Measurements from ENCODE around the gene CBFA2T3. TPM values are rescaled to one million over a fixed set of nuclear protein-coding genes. Genes with fewer than 3 reads are reported as not detected.

Gene CBFA2T3
- total RNA-seq, 4 donors from 2014 or later = 0.84 to 12.6 (median 1.4) TPM

DNA sequence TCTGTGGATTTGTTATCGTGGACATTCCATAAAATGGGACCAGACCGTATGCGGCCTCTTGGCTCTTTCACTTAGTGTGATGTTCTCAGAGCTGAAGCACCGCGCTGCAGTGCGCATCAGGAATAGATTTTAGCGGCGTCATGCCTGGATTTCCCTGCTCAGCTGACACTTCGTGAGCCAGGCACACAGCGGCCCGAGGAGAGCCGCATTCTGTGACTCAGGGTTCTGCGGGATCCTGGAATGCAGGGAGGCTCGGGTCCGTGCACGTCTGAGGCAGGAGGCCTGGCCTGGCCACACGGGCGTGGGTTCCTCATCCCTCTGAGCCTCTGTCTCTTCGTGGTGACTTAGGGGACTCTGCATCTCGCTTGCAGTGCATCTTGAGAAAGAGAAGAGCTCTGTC is 13.4 kb downstream of the CBFA2T3 start:
- TF ChIP-seq, protein P1, sequence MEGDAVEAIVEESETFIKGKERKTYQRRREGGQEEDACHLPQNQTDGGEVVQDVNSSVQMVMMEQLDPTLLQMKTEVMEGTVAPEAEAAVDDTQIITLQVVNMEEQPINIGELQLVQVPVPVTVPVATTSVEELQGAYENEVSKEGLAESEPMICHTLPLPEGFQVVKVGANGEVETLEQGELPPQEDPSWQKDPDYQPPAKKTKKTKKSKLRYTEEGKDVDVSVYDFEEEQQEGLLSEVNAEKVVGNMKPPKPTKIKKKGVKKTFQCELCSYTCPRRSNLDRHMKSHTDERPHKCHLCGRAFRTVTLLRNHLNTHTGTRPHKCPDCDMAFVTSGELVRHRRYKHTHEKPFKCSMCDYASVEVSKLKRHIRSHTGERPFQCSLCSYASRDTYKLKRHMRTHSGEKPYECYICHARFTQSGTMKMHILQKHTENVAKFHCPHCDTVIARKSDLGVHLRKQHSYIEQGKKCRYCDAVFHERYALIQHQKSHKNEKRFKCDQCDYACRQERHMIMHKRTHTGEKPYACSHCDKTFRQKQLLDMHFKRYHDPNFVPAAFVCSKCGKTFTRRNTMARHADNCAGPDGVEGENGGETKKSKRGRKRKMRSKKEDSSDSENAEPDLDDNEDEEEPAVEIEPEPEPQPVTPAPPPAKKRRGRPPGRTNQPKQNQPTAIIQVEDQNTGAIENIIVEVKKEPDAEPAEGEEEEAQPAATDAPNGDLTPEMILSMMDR (IDR thresholded peaks at IDR 0.05) = no peak
- DNase-seq (ENCODE audit: low spot score) (no peak), ATAC-seq (ENCODE audit: low FRiP score) (no peak)

DNA sequence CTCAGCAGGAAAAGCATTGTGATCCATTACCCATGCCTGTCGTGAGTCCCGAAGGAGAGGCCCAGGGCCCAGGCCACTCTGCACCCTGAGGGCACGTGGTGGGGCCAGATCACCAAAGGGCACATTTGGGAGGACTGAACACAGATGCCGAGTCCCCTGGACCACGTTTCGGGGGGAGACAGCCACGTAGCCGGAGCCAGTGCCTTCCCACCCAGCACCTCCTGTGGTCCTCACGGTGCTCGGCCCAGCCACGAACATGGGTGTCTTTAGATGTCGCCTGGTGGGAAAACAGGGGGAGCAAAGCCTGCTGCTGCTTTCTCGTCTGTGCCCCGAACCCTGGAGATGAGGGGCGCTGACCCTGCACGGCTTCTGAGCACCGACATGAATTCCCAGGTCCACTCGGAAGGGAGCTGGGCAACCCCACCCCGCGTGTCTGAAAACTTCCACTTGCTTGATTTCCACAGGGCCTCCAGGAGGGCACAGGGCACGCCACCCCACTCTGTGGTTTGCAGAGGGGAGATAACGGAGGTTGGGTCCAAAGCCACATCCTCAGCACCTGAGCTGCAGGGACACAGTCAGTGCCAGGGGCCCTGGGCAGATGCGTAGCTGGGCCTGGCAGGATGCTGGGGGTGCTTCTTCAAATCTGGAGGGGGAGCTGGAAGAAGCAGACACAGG is 14.4 kb downstream of the CBFA2T3 start:
- ATAC-seq (ENCODE audit: low FRiP score) (no peak), DNase-seq (ENCODE audit: low spot score) (no peak)
- TF ChIP-seq, protein P1 (IDR thresholded peaks at IDR 0.05) = no peak

DNA sequence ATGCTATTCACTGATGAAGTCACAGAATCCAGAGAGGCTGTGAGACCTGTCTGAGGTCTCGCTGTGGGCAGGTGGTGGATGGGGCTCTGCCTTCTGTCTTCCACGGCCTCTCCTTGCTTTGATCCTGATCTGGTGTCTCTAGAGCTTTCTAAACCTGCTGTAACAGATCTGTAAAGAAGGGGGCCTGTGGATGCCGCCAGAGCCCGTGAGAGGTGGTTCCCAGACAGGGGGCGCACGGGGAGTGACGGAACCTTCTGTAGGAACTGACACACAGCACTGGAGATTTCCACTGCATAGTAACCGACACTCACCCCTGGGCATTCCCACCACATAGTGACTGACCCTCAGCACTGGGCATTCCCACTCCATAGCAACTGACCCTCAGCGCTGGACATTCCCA is 16.0 kb downstream of the CBFA2T3 start:
- TF ChIP-seq, protein P1 (IDR thresholded peaks at IDR 0.05) = no peak
- ATAC-seq (ENCODE audit: low FRiP score) = no peak
- no peak for DNase-seq (ENCODE audit: low spot score)

DNA sequence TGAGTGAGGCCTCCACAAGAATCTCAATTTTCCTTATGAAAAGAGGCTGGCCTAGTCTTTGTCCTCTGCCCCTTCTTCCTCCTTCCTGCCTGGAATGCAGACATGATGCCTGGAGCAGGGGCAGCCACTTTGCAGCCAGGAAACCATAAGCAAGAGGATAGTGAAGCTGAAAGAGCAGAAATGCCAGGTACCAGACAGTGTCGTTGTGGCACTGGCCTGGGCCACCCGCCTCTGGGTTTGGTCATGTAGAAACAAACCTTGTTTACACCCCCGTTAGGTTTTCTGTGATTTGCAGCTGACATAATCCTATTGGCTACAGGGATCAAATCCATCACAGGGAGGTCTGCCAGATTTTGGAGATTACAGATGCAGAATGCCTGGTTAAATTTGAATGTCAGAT is 16.5 kb downstream of the CBFA2T3 start:
- ATAC-seq (ENCODE audit: low FRiP score) (no peak), DNase-seq (ENCODE audit: low spot score) (no peak)
- TF ChIP-seq, protein P1 (IDR thresholded peaks at IDR 0.05) = no peak

DNA sequence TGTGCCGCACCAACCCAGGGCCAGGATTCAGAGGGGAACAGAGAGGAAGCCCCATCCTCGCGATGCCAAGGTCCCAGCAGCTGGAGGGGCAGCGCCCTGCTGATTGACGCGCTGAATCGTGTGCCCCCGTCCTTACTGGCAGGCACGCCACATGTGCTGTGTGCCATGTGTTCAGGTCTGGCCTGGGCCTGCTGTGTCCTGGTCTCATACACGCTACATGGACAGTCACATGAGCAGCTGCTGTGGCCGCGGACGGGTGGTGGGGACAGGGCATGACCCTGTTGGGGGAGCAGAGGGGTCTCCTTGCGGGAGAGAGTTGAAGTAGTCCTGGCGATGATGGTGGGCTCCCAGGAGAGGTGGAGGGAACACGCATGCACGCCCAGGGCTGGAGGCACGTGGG is 18.0 kb downstream of the CBFA2T3 start:
- DNase-seq (ENCODE audit: low spot score) = no peak
- no peak for ATAC-seq (ENCODE audit: low FRiP score)
- TF ChIP-seq, protein P1 (IDR thresholded peaks at IDR 0.05) = no peak

DNA sequence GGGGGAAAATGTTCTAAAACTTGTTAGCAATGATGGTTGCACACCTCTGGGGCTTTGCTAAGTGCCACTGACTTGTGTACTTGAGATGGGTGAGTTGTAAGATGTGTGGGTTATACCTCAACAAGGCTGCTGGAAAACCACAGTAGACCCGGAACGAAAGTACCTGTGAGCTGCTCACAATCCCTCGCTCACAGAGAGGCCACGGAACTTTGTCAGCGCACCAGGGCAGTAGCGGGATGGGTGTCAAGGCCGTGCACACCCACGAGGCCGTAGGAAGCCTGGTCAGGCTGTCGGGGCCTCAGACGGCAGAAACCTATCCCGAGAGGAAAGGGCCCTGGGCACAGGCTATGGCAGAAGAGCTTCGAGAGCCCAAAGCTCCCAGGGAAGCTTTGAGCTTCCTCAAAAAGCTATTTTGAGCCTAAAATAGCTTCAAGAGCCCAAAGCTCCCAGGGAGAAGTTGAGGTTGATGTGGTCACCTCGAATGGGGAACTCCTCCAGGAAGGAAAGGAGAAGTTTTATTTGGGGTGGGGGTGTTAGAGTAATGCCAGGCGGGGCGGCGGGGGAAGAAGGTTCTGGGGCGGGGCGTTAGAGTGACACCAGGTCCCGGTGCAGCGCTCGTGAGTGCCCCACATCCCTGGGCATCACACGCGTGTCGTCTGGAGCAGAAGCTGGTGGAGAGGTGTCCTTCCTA is 19.0 kb downstream of the CBFA2T3 start:
- ATAC-seq (ENCODE audit: low FRiP score) (no peak), DNase-seq (ENCODE audit: low spot score) (no peak)
- TF ChIP-seq, protein P1 (IDR thresholded peaks at IDR 0.05) = no peak

DNA sequence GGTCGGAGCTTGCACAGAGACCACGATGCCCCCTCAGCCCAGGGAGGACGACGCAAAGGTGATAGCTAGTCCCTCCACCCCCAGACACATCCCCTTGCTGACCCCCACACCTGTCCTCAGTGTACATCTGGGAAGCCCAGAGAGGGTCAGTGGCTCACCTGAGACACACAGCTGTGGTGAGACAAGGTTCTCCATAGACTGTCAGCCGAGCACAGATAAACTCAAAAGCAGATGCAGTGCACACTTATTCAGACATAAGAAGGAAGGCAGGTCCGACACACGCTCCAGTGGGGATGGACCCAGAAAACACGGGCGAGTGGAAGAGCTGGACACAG is 19.6 kb downstream of the CBFA2T3 start:
- DNase-seq (ENCODE audit: low spot score) (no peak), ATAC-seq (ENCODE audit: low FRiP score) (no peak)
- TF ChIP-seq, protein P1 (IDR thresholded peaks at IDR 0.05) = no peak

Measured in omental fat pad (tissue), 4 donors.